T-helper 17 cell (primary cell): ENCODE data around the gene TMC2. TPM values are rescaled to one million over a fixed set of nuclear protein-coding genes. Genes with fewer than 3 reads are reported as not detected.
A peak's percentile ranks its signal among the peaks of the same experiment; 100 is the strongest.
"Not testable (repeated sequence)": the region's sequence is repeated elsewhere in the genome, so short reads cannot be mapped to it uniquely, and the experiment has no call there.

Source experiments
- ATAC-seq: fragments of 150-1000 bp; cut with Tn5 transposase; 2 replicates; pipeline ENCODE4 v1.10.0; 2021; ENCODE audit warnings: mild to moderate bottlenecking, moderate library complexity
- DNase-seq, 3 donors: peaks; one replicate each; pipeline versions ENCODE4 v3.0.0 to v3.0.0-alpha.2; 2020 to 2021
- H3K9me3 ChIP-seq: one replicate; pipeline ENCODE4 v1.7.0; 2013; ENCODE audit warnings: low read length, mild to moderate bottlenecking; ENCODE audit not compliant: control insufficient read depth, poor library complexity, severe bottlenecking
- H3K27ac Mint-ChIP-seq: one replicate; pipeline ENCODE4 v1.8.0; 2022; ENCODE audit warnings: mild to moderate bottlenecking, moderate library complexity, mixed read lengths
- H3K27me3 Mint-ChIP-seq: one replicate; pipeline ENCODE4 v1.8.0; 2022; ENCODE audit warnings: mixed read lengths
- H3K36me3 Mint-ChIP-seq: one replicate; pipeline ENCODE4 v1.8.0; 2022; ENCODE audit warnings: low read depth, mixed read lengths
- H3K4me1 Mint-ChIP-seq: one replicate; pipeline ENCODE4 v1.8.0; 2022; ENCODE audit warnings: mild to moderate bottlenecking, mixed read lengths
- H3K4me3 Mint-ChIP-seq: one replicate; pipeline ENCODE4 v1.8.0; 2022; ENCODE audit warnings: mild to moderate bottlenecking, moderate library complexity, mixed read lengths
- total RNA-seq, 4 donors: library from RNA in 2 of 4; stranded (reverse) in 2 of 4; gene quantifications; one replicate each; pipeline ENCODE4 v1.2.3 and lab custom pipeline; 2022 to 2026

TMC2 gene
- total RNA-seq, 2 donors from 2014 or later = not detected

DNA sequence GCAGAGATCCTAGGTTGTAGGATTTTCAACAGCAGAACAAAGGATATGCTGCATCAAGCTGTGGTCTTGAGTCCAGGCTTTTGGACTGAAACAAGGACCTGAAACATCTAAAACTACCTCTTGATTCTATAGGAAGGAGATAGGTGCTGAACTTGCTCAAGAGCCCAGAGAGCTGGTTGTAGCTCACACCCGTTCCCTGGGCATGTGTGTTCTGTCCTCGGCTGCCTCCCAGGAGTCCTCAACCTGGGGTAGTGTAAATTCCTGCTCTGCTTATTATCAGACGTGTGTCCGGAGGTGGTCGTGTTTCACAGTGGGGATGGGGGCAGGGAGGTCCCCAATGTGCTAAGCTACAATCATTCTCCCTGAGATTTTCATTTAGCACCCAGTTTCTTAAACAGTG, 120.9 kb downstream of the TMC2 start:
- Mint-ChIP-seq H3K27me3 (no peaks in the 10 kb centered on the region), H3K4me3 (no peak overlapping the region), H3K4me1 (peaks cover 39% of the 10 kb centered on the region), H3K36me3 (peaks cover 19% of the 10 kb centered on the region), H3K27ac (no peak overlapping the region)
- no peak for DNase-seq
- no peaks in the 10 kb centered on the region for H3K9me3 ChIP-seq
- ATAC-seq = no peak

DNA sequence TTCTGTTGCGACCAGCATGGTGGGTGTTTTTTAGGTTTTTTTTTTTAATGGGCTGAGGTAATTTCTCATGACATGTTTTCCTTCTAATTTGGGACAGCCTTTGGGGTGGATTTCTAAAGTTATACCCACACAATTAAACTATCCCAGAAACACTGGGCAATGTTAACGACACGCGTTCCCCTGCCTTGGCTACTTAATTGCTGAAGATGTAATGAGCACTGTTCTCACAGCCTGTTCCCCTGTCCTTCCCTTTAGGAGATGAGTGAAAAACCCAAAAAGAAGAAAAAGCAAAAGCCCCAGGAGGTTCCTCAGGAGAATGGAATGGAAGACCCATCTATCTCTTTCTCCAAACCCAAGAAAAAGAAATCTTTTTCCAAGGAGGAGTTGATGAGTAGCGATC, 121.3 kb downstream of the TMC2 start:
- ATAC-seq (no peak), DNase-seq (no peak)
- H3K9me3 ChIP-seq = no peaks in the 10 kb centered on the region
- H3K4me1 Mint-ChIP-seq = peaks cover 41% of the 10 kb centered on the region
- H3K27ac Mint-ChIP-seq = no peak overlapping the region
- peaks cover 20% of the 10 kb centered on the region for H3K36me3 Mint-ChIP-seq
- H3K27me3 Mint-ChIP-seq = no peaks in the 10 kb centered on the region
- H3K4me3 Mint-ChIP-seq = no peak overlapping the region

DNA sequence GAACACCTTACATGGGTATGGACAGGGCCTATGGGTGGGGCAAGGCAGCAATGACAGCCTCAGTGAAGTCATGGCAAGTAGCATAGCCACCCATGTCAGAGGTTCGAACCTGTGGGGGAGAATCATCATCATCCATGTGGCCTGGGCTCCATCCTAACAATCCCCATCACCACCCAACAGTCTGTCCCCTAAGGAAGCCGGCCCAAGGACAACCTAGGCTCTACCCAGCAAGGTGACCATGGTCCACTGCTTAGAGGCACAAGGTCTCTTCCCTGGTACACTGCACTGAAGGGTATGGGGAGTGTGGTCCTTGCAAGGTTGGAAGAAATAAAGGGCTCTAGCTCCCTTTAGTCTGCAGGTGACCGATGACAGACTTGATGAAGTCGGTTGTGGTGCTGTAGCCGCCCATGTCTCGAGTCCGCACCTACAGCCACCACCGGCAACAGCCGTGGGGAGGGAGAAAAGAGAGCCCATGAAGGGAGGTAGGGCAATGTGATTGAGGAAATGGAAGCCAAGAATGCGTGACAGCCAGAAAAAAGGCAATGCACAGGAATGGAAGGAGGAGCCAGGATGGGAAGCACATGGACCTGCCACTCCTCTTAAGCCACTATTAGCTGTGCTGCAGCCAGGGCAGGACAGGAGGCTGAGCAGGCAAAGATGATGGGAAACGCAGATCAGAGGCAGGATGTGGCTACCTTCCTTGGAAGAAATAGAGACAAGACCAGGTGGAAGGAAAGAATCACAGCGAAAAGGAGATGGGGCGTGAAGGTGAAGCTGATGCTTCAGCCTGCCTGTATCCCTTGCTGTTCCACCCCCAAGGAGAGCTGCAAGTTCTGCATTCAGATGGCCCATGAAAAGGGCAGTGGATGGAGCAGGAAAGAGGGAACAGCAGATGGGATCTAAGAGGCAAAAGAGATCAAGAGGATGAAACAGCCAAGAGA, 122.3 kb downstream of the TMC2 start:
- peaks cover 20% of the 10 kb centered on the region for H3K36me3 Mint-ChIP-seq

DNA sequence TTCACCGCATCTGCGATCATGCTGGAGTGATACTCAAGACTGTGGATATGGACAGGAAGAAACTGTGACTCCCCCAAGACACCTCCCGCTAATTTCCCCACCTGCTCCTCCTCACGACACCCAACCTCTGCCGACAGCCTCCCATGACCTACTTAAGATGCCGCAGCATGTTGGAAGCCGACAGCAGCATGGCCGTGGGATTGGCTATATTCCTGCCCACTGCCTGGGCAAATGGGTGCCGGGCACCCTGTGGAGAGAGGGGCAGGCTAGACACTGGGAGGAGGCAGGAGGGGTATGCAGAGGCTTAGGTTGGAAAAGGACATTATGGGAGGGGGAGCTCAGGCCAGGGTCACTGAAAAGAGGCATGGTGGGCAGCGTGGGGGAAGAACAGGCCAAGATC, 123.2 kb downstream of the TMC2 start:
- Mint-ChIP-seq H3K36me3 (peaks cover 22% of the 10 kb centered on the region), H3K27ac (no peak overlapping the region), H3K4me1 (peaks cover 44% of the 10 kb centered on the region), H3K4me3 (peak overlapping the region; percentile 66), H3K27me3 (no peaks in the 10 kb centered on the region)
- H3K9me3 ChIP-seq = no peaks in the 10 kb centered on the region
- DNase-seq = no peak
- no peak for ATAC-seq

More for the DNA sequence above, 122.3 kb downstream of the TMC2 start:
- peak; percentile 22 for ATAC-seq
- H3K9me3 ChIP-seq = no peaks in the 10 kb centered on the region
- Mint-ChIP-seq H3K27ac (peak overlapping the region; percentile 88), H3K4me3 (peak overlapping the region; percentile 75), H3K27me3 (no peaks in the 10 kb centered on the region), H3K4me1 (peaks cover 46% of the 10 kb centered on the region)
- DNase-seq = no peak

DNA sequence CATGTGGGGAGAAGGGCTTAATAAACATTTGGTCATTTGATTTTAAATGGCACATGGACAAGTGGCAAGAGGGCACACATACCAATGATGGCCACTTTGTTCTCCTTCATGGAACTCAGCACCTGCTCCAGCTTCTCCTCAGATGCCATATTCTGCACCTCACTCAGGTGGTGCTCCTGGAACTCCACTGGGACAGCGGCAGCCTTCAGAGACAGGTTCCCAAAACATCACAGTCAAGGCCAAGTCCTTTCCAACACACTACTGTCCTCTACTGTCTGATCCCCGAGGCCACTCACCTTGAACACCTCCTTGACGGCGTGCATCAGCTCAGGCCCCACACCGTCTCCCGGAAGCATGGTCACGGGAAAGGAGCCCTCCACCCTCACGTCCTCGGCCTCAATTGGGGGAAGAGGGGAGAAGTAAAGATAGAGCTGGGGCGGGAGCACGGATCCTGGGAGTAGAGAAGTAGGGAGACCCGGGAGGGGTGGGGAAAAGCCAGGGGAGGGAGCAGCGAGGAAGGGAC, 127.1 kb downstream of the TMC2 start:
- DNase-seq (no peak), ATAC-seq (no peak)
- Mint-ChIP-seq H3K36me3 (peaks cover 22% of the 10 kb centered on the region), H3K27ac (peak overlapping the region; percentile 97), H3K4me1 (peaks cover 36% of the 10 kb centered on the region), H3K4me3 (peak overlapping the region; percentile 96), H3K27me3 (peaks cover 5% of the 10 kb centered on the region)
- no peaks in the 10 kb centered on the region for H3K9me3 ChIP-seq

DNA sequence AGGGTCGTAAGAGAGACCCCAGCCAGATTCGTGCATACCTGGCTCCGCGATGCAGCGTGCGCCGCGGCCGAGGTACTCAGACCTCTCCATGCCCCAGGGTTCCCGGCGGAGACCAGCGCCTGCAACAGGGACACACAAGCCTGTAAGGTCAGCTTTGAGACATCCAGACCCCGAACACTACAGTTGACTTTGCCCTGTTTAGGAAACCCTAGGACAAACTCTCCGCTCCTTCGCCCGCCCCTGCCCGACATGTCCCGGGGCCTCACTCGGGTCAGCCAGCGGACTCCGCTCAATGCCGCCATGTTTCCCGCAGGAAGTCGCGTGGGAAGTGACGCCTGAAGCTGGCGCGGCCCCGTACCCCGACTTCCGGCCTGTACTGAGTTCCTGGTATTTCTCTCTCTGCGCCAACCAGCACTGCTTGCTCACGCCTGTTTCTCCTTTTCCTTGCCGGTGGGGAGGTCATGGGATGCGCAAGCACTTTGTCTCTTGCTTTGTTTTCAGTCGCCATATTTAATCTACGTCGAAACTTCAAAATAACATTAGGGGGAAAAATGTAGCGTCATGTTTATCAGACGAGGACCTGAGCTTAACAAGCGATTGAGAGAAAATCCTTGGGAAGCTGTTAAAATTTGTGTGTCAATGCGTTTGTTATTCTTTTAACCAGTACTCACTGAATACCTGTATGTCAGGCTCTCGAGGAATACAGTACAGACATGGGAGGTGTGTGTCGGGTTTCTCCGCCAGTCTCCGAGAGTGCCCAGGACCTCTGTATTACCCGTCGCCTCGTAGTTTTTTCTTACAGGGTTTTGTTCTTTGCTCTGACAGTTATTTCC, 127.7 kb downstream of the TMC2 start, which contains the start of gene IDH3B:
Gene IDH3B (minus strand): TSS at position 330 of the 833 bp plus-strand sequence. CDS start 28 bp downstream, at position 302.
- H3K27ac Mint-ChIP-seq = peak within 1 kb of the TSS; percentile 97
- ATAC-seq (peak; percentile 99), DNase-seq (peak; percentile 78 to 84 (median 81))
- H3K27me3 Mint-ChIP-seq = peaks cover 10% of the 10 kb centered on the region
- peaks cover 31% of the 10 kb centered on the region for H3K4me1 Mint-ChIP-seq
- H3K4me3 Mint-ChIP-seq = peak within 1 kb of the TSS; percentile 96
- peaks cover 15% of the 10 kb centered on the region for H3K36me3 Mint-ChIP-seq
- H3K9me3 ChIP-seq = no peaks in the 10 kb centered on the region

DNA sequence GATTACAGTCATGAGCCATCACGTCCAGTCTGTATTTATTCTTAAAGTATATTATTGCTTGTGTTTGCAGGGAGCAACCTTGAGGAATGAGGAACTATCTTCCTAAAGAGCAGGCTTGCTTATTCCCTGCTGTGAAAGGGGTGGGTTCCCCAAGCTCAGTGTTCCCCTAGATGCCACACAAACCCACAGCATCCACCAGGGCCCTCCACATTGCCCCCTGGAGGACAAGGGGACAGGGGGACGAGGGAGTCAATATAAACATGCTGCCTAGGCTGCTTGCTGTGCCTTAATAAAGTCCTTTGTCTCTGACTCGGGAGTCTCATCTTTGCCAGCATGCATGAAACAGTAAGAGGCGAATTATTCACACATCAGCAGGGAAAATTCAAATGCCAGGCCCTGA, 135.6 kb downstream of the TMC2 start:
- DNase-seq = no peak
- ATAC-seq = no peak
- H3K36me3 Mint-ChIP-seq = no peaks in the 10 kb centered on the region
- no peaks in the 10 kb centered on the region for H3K9me3 ChIP-seq
- peaks cover 13% of the 10 kb centered on the region for H3K27me3 Mint-ChIP-seq
- H3K4me1 Mint-ChIP-seq = peaks cover 3% of the 10 kb centered on the region
- no peak overlapping the region for H3K4me3 Mint-ChIP-seq
- H3K27ac Mint-ChIP-seq = peak overlapping the region; percentile 53

DNA sequence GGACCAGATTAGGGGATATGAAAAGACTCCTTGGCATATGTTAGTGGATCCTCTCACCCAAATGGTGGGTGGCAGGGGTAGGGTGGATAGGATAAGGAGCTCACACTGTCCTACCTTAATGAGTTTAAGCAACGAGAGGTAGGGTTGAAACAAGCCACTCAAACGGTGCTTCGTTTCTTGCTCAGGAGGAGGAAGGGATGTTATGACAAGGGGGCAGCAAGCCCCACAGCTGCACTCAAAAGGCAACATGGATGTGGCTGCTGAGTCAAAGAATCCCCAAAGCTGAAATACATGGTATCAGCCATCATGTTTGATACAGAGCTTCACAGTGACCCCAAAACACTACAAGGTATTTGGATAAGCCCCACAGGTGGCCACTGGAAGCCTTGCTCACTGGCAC, 136.1 kb downstream of the TMC2 start:
- Mint-ChIP-seq H3K4me3 (no peak overlapping the region), H3K36me3 (no peaks in the 10 kb centered on the region), H3K4me1 (peaks cover 3% of the 10 kb centered on the region), H3K27me3 (peaks cover 14% of the 10 kb centered on the region), H3K27ac (no peak overlapping the region)
- no peaks in the 10 kb centered on the region for H3K9me3 ChIP-seq
- DNase-seq (no peak), ATAC-seq (no peak)

DNA sequence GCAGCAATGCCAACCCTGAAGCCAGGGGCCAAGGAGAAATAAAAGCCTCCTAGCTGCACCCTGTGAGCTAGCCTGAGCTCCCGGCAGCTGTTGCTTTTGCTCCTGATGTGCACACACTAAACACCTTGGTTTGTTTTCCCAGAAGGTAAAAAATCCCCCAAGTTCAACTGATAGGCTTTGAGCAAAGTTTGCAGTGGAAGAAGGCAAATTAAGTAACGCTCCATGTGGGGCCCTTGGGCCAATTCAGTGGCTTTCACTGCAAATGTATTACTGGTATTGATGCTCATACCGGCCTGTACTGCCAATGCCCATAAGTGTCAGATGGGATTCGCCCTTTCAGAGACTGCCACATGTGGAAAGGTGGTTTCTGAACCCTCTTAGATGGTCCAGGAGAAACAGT, 137.1 kb downstream of the TMC2 start:
- ATAC-seq = no peak

DNA sequence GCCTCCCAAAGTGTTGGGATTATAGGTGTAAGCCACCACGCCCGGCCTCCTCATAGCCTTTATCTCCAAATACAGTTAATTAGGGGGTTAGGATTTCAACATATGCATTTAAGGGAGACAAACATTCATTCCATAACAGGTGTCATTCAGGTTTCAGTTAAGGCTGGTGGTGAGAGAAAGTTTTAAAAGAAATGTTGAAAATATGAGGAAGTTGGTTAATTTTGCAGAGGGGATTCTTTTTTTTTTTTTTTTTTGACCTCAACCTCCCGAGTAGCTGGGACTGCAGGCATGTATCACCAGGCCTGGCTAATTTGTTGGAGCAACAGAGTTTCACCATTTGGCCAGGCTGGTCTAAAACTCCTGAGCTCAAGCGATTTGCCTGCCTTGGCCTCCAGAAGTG, 143.7 kb downstream of the TMC2 start:
- H3K4me1 Mint-ChIP-seq = no peaks in the 10 kb centered on the region
- no peak overlapping the region for H3K27ac Mint-ChIP-seq
- no peak overlapping the region for H3K4me3 Mint-ChIP-seq
- no peaks in the 10 kb centered on the region for H3K9me3 ChIP-seq
- peaks cover 41% of the 10 kb centered on the region for H3K27me3 Mint-ChIP-seq
- H3K36me3 Mint-ChIP-seq = peaks cover 2% of the 10 kb centered on the region
- no peak for ATAC-seq
- no peak for DNase-seq

More for the DNA sequence above, 137.1 kb downstream of the TMC2 start:
- no peaks in the 10 kb centered on the region for H3K9me3 ChIP-seq
- H3K27me3 Mint-ChIP-seq = peaks cover 13% of the 10 kb centered on the region
- H3K4me1 Mint-ChIP-seq = peaks cover under 1% of the 10 kb centered on the region
- H3K36me3 Mint-ChIP-seq = no peaks in the 10 kb centered on the region
- no peak for DNase-seq
- peak overlapping the region; percentile 67 for H3K27ac Mint-ChIP-seq
- H3K4me3 Mint-ChIP-seq = no peak overlapping the region

DNA sequence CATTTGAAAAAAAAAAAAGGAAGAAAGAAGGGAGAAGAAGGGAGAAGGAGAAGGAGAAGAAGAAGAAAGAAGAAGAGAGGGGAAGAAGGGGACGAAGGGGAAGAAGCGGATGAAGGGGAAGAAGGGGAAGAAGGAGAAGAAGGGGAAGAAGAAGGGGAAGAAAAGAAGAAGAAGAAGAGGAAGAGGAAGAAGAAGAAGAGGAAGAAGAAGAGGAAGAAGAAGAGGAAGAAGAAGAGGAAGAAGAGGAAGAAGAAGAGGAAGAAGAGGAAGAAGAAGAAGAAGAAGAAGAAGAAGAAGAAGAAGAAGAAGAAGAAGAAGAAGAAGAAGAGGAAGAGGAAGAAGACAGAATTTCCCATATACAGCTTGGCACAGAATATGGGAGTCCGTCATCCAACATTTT, 145.7 kb downstream of the TMC2 start:
- ATAC-seq, H3K27ac Mint-ChIP-seq: not testable (repeated sequence)
- peaks cover 51% of the 10 kb centered on the region for H3K27me3 Mint-ChIP-seq

DNA sequence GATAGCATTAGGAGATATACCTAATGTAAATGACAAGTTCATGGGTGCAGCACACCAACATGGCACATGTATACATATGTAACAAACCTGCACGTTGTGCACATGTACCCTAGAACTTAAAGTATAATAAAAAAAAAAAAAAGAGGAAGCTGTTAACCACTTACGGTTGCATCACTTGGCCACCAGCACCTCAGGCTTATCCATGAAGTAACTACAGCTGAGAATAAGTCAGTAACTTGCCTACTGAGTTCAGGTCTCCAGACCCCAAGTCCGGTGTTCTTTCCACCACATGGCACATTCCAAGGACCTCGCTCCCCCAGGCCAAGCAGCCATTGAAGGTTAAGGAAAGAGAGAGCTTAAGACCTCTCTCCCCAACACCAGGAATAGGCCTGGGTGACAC, 148.4 kb downstream of the TMC2 start:
- not testable (repeated sequence) for H3K9me3 ChIP-seq, H3K4me3 Mint-ChIP-seq, ATAC-seq, H3K27ac Mint-ChIP-seq, H3K4me1 Mint-ChIP-seq, H3K36me3 Mint-ChIP-seq, DNase-seq
- H3K27me3 Mint-ChIP-seq = peaks cover 49% of the 10 kb centered on the region

More for the DNA sequence above, 145.7 kb downstream of the TMC2 start:
- H3K9me3 ChIP-seq, H3K4me1 Mint-ChIP-seq, H3K4me3 Mint-ChIP-seq, DNase-seq, H3K36me3 Mint-ChIP-seq: not testable (repeated sequence)

DNA sequence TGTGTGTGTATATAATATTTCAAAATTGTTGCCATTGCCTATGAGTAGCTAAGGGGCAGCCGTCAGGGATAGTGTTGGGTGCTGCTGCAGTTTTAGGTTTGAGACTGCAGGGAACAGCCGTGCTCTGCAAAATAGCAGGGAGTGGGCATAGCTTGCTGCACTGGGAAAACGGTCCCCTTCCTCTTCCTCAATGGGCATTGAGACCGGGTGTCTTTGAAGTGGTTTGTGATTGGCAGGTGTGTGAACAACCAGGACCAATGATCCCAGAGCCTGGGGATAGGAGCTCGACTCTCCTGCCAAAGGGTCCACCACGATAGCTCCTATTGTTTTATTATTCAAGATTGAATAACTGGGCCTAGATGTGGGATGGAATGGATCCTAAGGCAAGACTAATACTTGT, 151.1 kb downstream of the TMC2 start:
- Mint-ChIP-seq H3K4me1 (peaks cover 23% of the 10 kb centered on the region), H3K36me3 (peaks cover 10% of the 10 kb centered on the region), H3K27me3 (peaks cover 49% of the 10 kb centered on the region), H3K4me3 (no peak overlapping the region), H3K27ac (no peak overlapping the region)
- DNase-seq (no peak), ATAC-seq (no peak)
- no peaks in the 10 kb centered on the region for H3K9me3 ChIP-seq
